Liver (tissue), 9 donors: Measurements from ENCODE around the gene UGT1A8. TPM values are rescaled to one million over a fixed set of nuclear protein-coding genes. Genes with fewer than 3 reads are reported as not detected.

Experiments used
- DNase-seq: peaks from one replicate; pipeline ENCODE4 v3.0.0-alpha.2; 2017; ENCODE audit warnings: low spot score
- H3K27ac ChIP-seq, 2 donors: one replicate each; pipeline ENCODE4 v1.7.0; 2013; ENCODE audit warnings: inconsistent platforms in 2 of 2, low read length in 2 of 2, control low read depth in 1 of 2, low read depth in 1 of 2, mild to moderate bottlenecking in 1 of 2
- H3K27me3 ChIP-seq, 4 donors: one replicate each; pipeline versions ENCODE4 v1.6.1 to v1.7.0; 2013; ENCODE audit warnings: low read length in 3 of 4, inconsistent platforms in 1 of 4, mild to moderate bottlenecking in 1 of 4, moderate library complexity in 1 of 4; ENCODE audit not compliant: control insufficient read depth in 4 of 4, insufficient read depth in 4 of 4
- H3K36me3 ChIP-seq, 4 donors: one replicate each; pipeline versions ENCODE4 v1.6.1 to v1.7.0; 2013; ENCODE audit warnings: low read length in 3 of 4, mild to moderate bottlenecking in 3 of 4, low read depth in 1 of 4, moderate library complexity in 1 of 4; ENCODE audit not compliant: control insufficient read depth in 4 of 4, insufficient read depth in 3 of 4
- H3K4me1 ChIP-seq, 4 donors: one replicate each; pipeline versions ENCODE4 v1.6.1 to v1.7.0; 2013; ENCODE audit warnings: low read length in 3 of 4, mild to moderate bottlenecking in 3 of 4, moderate library complexity in 1 of 4; ENCODE audit not compliant: control insufficient read depth in 4 of 4, insufficient read depth in 4 of 4
- H3K4me3 ChIP-seq, 3 donors: one replicate each; pipeline versions ENCODE4 v1.6.1 to v1.7.0; 2013; ENCODE audit warnings: low read length in 3 of 3, control low read depth in 1 of 3, low read depth in 1 of 3, mild to moderate bottlenecking in 1 of 3
- H3K9ac ChIP-seq, 2 donors: one replicate each; pipeline ENCODE4 v1.7.0; 2013; ENCODE audit warnings: low read length in 2 of 2, mild to moderate bottlenecking in 2 of 2, moderate library complexity in 2 of 2, control low read depth in 1 of 2, low read depth in 1 of 2
- H3K9me3 ChIP-seq, 4 donors: one replicate each; pipeline versions ENCODE4 v1.6.1 to v1.7.0; 2013; ENCODE audit warnings: low read length in 3 of 4; ENCODE audit not compliant: control insufficient read depth in 4 of 4
- FOXA2 ChIP-seq: IDR thresholded peaks from 2 replicates; pipeline ENCODE4 v1.6.1; 2016; ENCODE audit warnings: antibody characterized with exemption
- HNF4G ChIP-seq: IDR thresholded peaks from 2 replicates; pipeline ENCODE4 v1.6.1; 2016; ENCODE audit warnings: antibody characterized with exemption
- JUND ChIP-seq, 2 donors: IDR thresholded peaks; 2 replicates each; pipeline ENCODE4 v1.6.1; 2016; ENCODE audit warnings: antibody characterized with exemption in 2 of 2
- NR2F2 ChIP-seq: IDR thresholded peaks from 2 replicates; pipeline ENCODE4 v1.6.1; 2016; ENCODE audit warnings: antibody characterized with exemption
- REST ChIP-seq: IDR thresholded peaks from 2 replicates; pipeline ENCODE4 v1.6.1; 2016; ENCODE audit warnings: antibody characterized with exemption, mild to moderate bottlenecking
- RXRA ChIP-seq, 2 donors: IDR thresholded peaks; 2 replicates each; pipeline ENCODE4 v1.6.1; 2017 to 2018; ENCODE audit warnings: antibody characterized with exemption in 2 of 2, mild to moderate bottlenecking in 1 of 2
- SP1 ChIP-seq: IDR thresholded peaks from 2 replicates; pipeline ENCODE4 v1.6.1; 2018; ENCODE audit warnings: antibody characterized with exemption, mild to moderate bottlenecking
- TAF1 ChIP-seq: conservative IDR thresholded peaks from 2 replicates; pipeline ENCODE4 v1.6.1; 2016; ENCODE audit warnings: antibody characterized with exemption, mild to moderate bottlenecking
- WGBS: extraction: QIAGEN DNeasy Blood & Tissue Kit; methylation state at CpG from one replicate; pipeline ENCODE4 v1.1.7; 2013; 5-methylcytosine and 5-hydroxymethylcytosine counted together
- polyA plus RNA-seq, 2 donors: library from polyadenylated mRNA; stranded (reverse) in 1 of 2; unstranded in 1 of 2; fragments of 200-250 nt in 1 of 2; fragments of >200 nt in 1 of 2; fragmentation: Nextera tagmentation in 1 of 2; extraction: Ambion mirVana in 1 of 2; gene quantifications; one replicate each; pipeline versions ENCODE4 v1.2.1 to v1.2.3, GENCODE V29; 2013 to 2015
- total RNA-seq, 2 donors: library from RNA; depleted of rRNA; stranded (reverse); fragments of >200 nt; gene quantifications; one replicate each; pipeline ENCODE4 v1.2.3, GENCODE V29; 2014
- TF ChIP-seq, protein P1 (sequence below): IDR thresholded peaks from 2 replicates; pipeline ENCODE4 v1.6.1; 2016; ENCODE audit warnings: antibody characterized with exemption
- TF ChIP-seq, protein P2 (sequence below): IDR thresholded peaks from 2 replicates; pipeline ENCODE4 v1.6.1; 2016; ENCODE audit warnings: antibody characterized with exemption
- donor health status: healthy.
- donor health status: healthy.
- donor health status: healthy.
- donor health status: healthy.
- donor health status: healthy.

UGT1A8 gene
- total and polyA plus RNA-seq, 4 donors = 0.17 to 0.51 (median 0.48) TPM; not detected in 1

DNA sequence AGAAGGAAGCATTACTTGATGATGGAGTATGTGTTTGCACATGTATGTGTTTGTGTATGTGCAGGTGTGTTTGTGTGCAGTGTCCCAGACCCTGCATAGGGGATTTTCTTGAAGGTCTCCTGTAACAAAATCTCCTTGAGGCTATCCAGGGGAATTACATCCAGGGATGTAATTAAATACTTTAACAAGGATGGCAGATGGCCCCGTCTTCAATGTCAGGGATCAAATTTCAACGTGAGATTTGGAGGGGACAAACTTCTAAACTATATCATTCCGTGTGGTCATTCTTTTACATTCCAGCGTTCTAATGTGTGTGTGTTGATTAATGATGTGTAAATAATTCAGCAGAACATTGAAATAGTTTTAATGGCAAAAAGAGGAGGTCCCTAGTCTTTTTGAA lies 57.6 kb downstream of the UGT1A8 start (continued):
- no peak for TF ChIP-seq REST
- no peak for TF ChIP-seq HNF4G
- no peak for TF ChIP-seq FOXA2

GRCh38 chr2:233676046-233676445 lies 58.6 kb downstream of the UGT1A8 start:
- no peak for DNase-seq
- Histone ChIP-seq H3K9ac (no peak overlapping the region), H3K27me3 (no peaks in the 10 kb centered on the region), H3K9me3 (no peaks in the 10 kb centered on the region), H3K4me1 (peaks cover 4 to 27% (median 20%) of the 10 kb centered on the region in 4 donors), H3K4me3 (no peak overlapping the region), H3K27ac (no peak overlapping the region), H3K36me3 (no peaks in the 10 kb centered on the region)
- WGBS = 83% methylated on average over 2 of the region's 2 CpGs
- no peak for TF ChIP-seq JUND (IDR thresholded peaks at IDR 0.05)
- no peak for TF ChIP-seq RXRA (IDR thresholded peaks at IDR 0.05)

GRCh38 chr2:233679196-233679595 lies 61.8 kb downstream of the UGT1A8 start:
- no peak overlapping the region for H3K9ac ChIP-seq
- H3K27ac ChIP-seq = no peak overlapping the region
- no peak for DNase-seq
- H3K4me3 ChIP-seq = no peak overlapping the region
- TF ChIP-seq TAF1 (no peak), NR2F2 (no peak), SP1 (no peak), HNF4G (no peak), RXRA (IDR thresholded peaks at IDR 0.05) (no peak), JUND (IDR thresholded peaks at IDR 0.05) (no peak), REST (no peak)
- TF ChIP-seq, protein P1, sequence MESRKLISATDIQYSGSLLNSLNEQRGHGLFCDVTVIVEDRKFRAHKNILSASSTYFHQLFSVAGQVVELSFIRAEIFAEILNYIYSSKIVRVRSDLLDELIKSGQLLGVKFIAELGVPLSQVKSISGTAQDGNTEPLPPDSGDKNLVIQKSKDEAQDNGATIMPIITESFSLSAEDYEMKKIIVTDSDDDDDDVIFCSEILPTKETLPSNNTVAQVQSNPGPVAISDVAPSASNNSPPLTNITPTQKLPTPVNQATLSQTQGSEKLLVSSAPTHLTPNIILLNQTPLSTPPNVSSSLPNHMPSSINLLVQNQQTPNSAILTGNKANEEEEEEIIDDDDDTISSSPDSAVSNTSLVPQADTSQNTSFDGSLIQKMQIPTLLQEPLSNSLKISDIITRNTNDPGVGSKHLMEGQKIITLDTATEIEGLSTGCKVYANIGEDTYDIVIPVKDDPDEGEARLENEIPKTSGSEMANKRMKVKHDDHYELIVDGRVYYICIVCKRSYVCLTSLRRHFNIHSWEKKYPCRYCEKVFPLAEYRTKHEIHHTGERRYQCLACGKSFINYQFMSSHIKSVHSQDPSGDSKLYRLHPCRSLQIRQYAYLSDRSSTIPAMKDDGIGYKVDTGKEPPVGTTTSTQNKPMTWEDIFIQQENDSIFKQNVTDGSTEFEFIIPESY = no peak
- TF ChIP-seq, protein P2, sequence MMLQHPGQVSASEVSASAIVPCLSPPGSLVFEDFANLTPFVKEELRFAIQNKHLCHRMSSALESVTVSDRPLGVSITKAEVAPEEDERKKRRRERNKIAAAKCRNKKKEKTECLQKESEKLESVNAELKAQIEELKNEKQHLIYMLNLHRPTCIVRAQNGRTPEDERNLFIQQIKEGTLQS = no peak
- H3K27me3 ChIP-seq = no peaks in the 10 kb centered on the region
- 84% methylated on average over 4 of the region's 4 CpGs for WGBS
- no peaks in the 10 kb centered on the region for H3K36me3 ChIP-seq
- no peaks in the 10 kb centered on the region for H3K9me3 ChIP-seq
- H3K4me1 ChIP-seq = peaks cover 5 to 23% (median 10%) of the 10 kb centered on the region in 4 donors
